NCI-H1105 treated with DMSO at 0.1 percent for 48 hours (cell line): Measurements from ENCODE around the gene JAKMIP3.

Experiments
- DNase-seq: peaks from one replicate; lab custom pipeline; 2025; lab: John Stamatoyannopoulos, UW

Gene JAKMIP3

GRCh38 chr10:132043861-132044695, 21.7 kb upstream of the JAKMIP3 start:
- no peak for DNase-seq

GRCh38 chr10:132044803-132045202, 20.9 kb upstream of the JAKMIP3 start:
- no peak for DNase-seq

- DNase-seq: no peak
Observed at GRCh38 chr10:132045324-132045723, 20.4 kb upstream of the JAKMIP3 start.

GRCh38 chr10:132047575-132048293, 18.0 kb upstream of the JAKMIP3 start:
- DNase-seq: no peak

- no peak for DNase-seq
Observed at GRCh38 chr10:132048294-132048667, 17.5 kb upstream of the JAKMIP3 start.

GRCh38 chr10:132050191-132050590, 15.6 kb upstream of the JAKMIP3 start:
- no peak for DNase-seq

GRCh38 chr10:132052124-132052523, 13.6 kb upstream of the JAKMIP3 start:
- DNase-seq: no peak

- no peak for DNase-seq
Observed at GRCh38 chr10:132054564-132054963, 11.2 kb upstream of the JAKMIP3 start.

GRCh38 chr10:132055616-132056015, 10.1 kb upstream of the JAKMIP3 start:
- DNase-seq: no peak

GRCh38 chr10:132056663-132057062, 9.1 kb upstream of the JAKMIP3 start:
- no peak for DNase-seq

- DNase-seq: no peak
Observed at GRCh38 chr10:132057191-132057681, 8.5 kb upstream of the JAKMIP3 start.

- no peak for DNase-seq
Observed at GRCh38 chr10:132058111-132058745, 7.5 kb upstream of the JAKMIP3 start.

GRCh38 chr10:132058793-132059759, 6.7 kb upstream of the JAKMIP3 start:
- DNase-seq: no peak

- no peak for DNase-seq
Observed at GRCh38 chr10:132059760-132060508, 5.8 kb upstream of the JAKMIP3 start.

- no peak for DNase-seq
Observed at GRCh38 chr10:132061030-132061429, 4.7 kb upstream of the JAKMIP3 start.

- DNase-seq: no peak
Observed at GRCh38 chr10:132061465-132061864, 4.3 kb upstream of the JAKMIP3 start.

- no peak for DNase-seq
Observed at GRCh38 chr10:132062116-132062515, 3.6 kb upstream of the JAKMIP3 start.

GRCh38 chr10:132062641-132063390, 2.9 kb upstream of the JAKMIP3 start:
- DNase-seq: no peak

GRCh38 chr10:132063432-132063831, 2.3 kb upstream of the JAKMIP3 start:
- no peak for DNase-seq
